Duodenal mucosa (tissue), 2 donors: ENCODE measurements around the gene OPN3.
A peak's percentile ranks its signal among the peaks of the same experiment; 100 is the strongest.

Source experiments
- H3K27ac ChIP-seq: one replicate; pipeline ENCODE4 v1.7.0; 2013; ENCODE audit warnings: low read depth, low read length
- H3K27me3 ChIP-seq, 2 donors: one replicate each; pipeline ENCODE4 v1.7.0; 2013; ENCODE audit warnings: low read length in 2 of 2, control low read depth in 1 of 2; ENCODE audit not compliant: insufficient read depth in 2 of 2, control insufficient read depth in 1 of 2
- H3K36me3 ChIP-seq, 2 donors: one replicate each; pipeline ENCODE4 v1.7.0; 2013; ENCODE audit warnings: low read length in 2 of 2, control low read depth in 1 of 2; ENCODE audit not compliant: insufficient read depth in 2 of 2, control insufficient read depth in 1 of 2
- H3K4me1 ChIP-seq, 2 donors: one replicate each; pipeline ENCODE4 v1.7.0; 2013; ENCODE audit warnings: low read length in 2 of 2, control low read depth in 1 of 2; ENCODE audit not compliant: insufficient read depth in 2 of 2, control insufficient read depth in 1 of 2
- H3K4me3 ChIP-seq, 2 donors: one replicate each; pipeline ENCODE4 v1.7.0; 2013; ENCODE audit warnings: low read length in 2 of 2, low read depth in 1 of 2
- H3K9ac ChIP-seq, 2 donors: one replicate each; pipeline ENCODE4 v1.7.0; 2013; ENCODE audit warnings: low read length in 2 of 2, low read depth in 1 of 2
- H3K9me3 ChIP-seq, 2 donors: one replicate each; pipeline ENCODE4 v1.7.0; 2013; ENCODE audit warnings: low read length in 2 of 2, control low read depth in 1 of 2; ENCODE audit not compliant: control insufficient read depth in 1 of 2

The OPN3 gene

DNA sequence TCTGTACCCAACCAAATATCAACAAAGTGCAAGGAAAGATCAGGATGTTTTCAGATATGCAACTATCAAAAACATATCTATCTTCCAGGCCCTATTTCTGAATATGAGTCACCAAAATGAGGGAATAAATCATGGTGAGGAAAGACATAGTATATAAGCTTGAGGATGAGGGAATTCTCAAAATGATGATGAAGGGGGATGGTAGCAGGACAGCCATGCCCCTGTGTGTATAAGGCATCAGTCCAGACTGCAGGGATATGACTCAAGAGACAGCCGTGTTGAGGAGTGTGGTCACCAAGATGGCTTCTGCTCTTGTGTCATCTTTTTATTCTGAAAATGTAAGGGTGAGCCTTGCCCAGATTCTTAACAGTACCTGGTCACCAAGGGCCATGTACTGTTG, 7.5 kb upstream of the OPN3 start:
- Histone ChIP-seq H3K4me3 (no peak overlapping the region), H3K27ac (no peak overlapping the region), H3K9me3 (no peaks in the 10 kb centered on the region), H3K27me3 (no peaks in the 10 kb centered on the region), H3K4me1 (no peaks in the 10 kb centered on the region), H3K9ac (no peak overlapping the region), H3K36me3 (no peaks in the 10 kb centered on the region)

DNA sequence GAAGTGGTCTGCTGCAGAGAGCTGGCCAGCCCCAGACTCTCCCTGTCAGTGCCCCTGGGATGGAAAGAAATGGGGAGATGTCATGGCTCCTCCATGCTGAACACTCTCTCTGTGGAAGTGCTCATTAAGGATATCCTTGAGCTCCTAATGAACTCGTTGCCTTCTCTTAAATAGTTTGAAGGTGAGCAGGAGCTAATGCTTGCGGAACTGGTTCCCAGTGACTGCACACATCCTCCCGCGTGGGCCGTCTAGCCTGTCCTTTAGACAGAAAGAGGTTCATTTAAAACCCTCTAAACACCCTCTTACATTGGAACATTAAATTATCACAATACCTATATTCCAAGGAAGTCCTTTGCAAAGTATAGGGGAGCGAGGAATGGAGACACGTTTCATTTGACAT, 6.0 kb upstream of the OPN3 start:
- Histone ChIP-seq H3K4me1 (no peaks in the 10 kb centered on the region), H3K9me3 (no peaks in the 10 kb centered on the region), H3K4me3 (no peak overlapping the region), H3K36me3 (no peaks in the 10 kb centered on the region), H3K27ac (no peak overlapping the region), H3K9ac (no peak overlapping the region), H3K27me3 (no peaks in the 10 kb centered on the region)

DNA sequence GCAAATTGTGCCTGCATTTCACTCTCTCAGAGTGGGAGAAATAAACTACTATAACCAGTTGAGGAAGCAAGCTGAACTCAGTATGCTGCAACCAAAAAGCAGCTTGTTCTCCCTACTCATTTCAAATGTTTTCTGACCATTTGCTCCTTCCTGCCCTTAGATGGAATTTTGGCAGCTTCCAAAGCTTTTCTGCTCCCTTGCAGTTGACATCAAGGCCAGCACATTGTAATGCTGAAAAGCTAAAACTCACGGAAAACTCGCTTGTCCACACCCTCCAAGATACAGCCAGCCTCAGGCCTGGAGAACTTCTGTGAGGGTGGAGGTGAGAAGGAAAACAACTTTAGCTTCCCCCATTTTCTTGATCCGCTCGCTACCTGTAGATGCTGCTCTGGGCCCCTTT, 5.0 kb upstream of the OPN3 start:
- Histone ChIP-seq H3K27ac (no peak overlapping the region), H3K36me3 (no peaks in the 10 kb centered on the region), H3K9ac (no peak overlapping the region), H3K27me3 (no peaks in the 10 kb centered on the region), H3K4me3 (no peak overlapping the region), H3K4me1 (peaks cover 0 to 5% of the 10 kb centered on the region in 2 donors), H3K9me3 (no peaks in the 10 kb centered on the region)

DNA sequence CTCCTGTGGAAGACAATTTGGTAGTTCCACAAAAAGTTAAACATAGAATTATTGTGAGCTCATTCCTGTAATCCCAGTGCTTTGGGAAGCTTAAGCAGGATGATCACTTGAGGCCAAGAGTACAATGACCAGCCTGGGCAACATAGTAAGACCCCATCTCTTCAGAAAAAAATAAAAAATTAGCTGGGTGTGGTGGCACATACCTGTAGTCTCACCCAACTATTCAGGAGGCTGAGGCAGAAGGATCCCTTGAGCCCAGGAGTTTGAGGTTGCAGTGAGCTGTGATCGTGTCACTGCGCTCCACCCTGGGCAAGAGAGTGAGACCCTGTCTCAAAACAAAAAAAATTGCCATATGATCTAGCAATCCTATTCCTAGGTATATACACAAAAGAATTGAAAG, 4.1 kb upstream of the OPN3 start:
- no peaks in the 10 kb centered on the region for H3K36me3 ChIP-seq
- H3K4me3 ChIP-seq: no peak overlapping the region
- H3K9ac ChIP-seq: no peak overlapping the region
- H3K4me1 ChIP-seq: peaks cover under 1 to 5% of the 10 kb centered on the region in 2 donors
- H3K27me3 ChIP-seq: no peaks in the 10 kb centered on the region
- H3K27ac ChIP-seq: no peak overlapping the region
- no peaks in the 10 kb centered on the region for H3K9me3 ChIP-seq

DNA sequence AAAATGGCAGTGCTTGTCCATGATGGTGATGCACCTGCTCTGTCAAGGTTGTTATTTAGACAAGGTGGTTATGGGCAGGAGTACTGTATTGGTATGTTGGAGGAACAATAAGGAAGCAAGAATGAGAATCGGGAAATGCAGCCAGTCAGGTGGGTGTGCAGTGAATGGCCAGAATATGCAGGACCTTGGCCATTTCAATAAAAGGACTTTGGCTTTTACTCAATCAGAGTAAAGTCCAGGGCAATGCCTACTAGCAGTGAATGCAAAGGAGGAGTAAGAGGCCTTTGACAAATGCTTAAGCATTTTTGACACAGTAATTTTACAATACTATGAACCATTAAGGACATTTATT, 2.4 kb upstream of the OPN3 start:
- peaks cover 5 to 14% of the 10 kb centered on the region in 2 donors for H3K4me1 ChIP-seq
- H3K36me3 ChIP-seq: no peaks in the 10 kb centered on the region
- no peaks in the 10 kb centered on the region for H3K27me3 ChIP-seq
- no peak overlapping the region for H3K9ac ChIP-seq
- no peak overlapping the region for H3K4me3 ChIP-seq
- no peak overlapping the region for H3K27ac ChIP-seq
- no peaks in the 10 kb centered on the region for H3K9me3 ChIP-seq

DNA sequence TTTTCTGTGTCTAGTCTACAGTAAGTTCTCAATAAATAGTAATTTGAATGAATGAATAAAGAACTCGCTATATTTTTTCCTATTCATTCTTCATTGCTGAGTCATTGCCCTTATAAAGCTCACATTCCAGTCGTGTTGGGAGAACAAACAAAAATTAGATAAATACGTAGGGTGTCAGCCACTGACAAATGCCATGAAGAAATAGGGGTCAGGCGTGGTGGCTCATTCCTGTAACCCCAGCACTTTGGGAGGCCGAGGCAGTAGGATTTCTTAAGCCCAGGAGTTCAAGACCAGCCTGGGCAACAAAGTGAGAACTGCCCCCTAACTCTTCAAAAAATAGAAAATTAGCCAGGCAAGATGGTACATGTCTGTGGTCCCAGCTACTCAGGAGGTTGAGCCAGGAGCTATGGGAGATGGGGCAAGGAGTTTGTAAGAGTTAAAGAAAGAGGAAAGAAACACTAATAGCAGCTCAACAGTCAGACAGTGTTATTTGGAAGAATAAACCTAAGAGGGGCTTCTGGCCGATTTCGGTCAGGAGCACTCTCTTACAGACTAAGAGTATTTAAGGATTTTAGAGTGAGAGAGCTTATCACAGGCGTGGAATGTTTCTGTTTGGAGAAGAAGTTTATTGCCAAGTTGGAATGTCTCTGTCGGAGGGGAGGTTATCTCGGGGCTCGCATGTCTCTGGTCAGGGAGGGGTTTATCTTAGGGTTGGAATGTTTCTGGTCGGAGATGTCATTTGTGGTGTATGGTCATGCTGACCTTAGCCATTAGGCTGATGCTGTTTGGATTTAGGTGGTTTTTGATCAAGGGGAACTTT, 1.8 kb upstream of the OPN3 start:
- Histone ChIP-seq H3K27me3 (no peaks in the 10 kb centered on the region), H3K9ac (no peak overlapping the region), H3K9me3 (no peaks in the 10 kb centered on the region), H3K4me1 (peaks cover 7 to 14% of the 10 kb centered on the region in 2 donors), H3K27ac (no peak overlapping the region), H3K4me3 (no peak overlapping the region), H3K36me3 (no peaks in the 10 kb centered on the region)

DNA sequence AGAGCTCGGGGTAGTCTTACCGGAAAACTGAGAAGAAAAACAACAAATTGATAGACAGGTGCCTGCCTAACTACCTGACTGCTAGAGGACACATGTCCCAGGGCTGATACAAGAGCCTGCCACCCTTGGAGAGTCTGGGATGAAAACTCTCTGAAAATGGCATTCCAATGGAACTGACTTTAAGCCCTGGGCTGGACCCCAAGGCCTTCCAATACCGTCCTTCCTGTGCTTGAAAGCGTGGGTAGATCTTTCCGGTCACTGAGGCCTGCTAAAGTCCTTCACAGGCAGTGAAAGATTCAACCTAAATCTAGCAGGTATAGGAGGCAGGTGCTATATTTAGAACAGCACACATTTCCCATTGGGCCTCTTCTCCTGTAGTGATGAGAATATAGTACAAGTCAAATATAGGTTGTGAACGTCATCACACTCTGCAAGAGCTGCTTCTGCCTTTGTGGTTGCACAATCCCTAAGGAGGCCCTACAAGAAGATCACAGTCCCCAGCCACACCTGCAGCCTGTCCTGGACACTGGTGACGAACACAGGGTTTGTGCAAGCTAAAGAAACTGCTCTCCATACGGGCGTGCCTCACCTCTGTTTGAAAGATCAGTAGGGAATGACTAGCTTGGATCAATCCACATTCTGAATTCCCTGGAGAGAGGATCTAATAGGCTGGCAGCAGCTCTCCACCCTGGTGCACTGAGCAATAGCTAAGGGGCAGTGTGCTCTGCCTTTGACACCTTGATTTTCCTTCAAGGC, 876 bp upstream of the OPN3 start:
- Histone ChIP-seq H3K27ac (no peak overlapping the region), H3K27me3 (no peaks in the 10 kb centered on the region), H3K4me3 (peak overlapping the region; percentile 68 to 82), H3K9ac (no peak overlapping the region), H3K4me1 (peaks cover 9 to 14% of the 10 kb centered on the region in 2 donors), H3K9me3 (no peaks in the 10 kb centered on the region), H3K36me3 (no peaks in the 10 kb centered on the region)

DNA sequence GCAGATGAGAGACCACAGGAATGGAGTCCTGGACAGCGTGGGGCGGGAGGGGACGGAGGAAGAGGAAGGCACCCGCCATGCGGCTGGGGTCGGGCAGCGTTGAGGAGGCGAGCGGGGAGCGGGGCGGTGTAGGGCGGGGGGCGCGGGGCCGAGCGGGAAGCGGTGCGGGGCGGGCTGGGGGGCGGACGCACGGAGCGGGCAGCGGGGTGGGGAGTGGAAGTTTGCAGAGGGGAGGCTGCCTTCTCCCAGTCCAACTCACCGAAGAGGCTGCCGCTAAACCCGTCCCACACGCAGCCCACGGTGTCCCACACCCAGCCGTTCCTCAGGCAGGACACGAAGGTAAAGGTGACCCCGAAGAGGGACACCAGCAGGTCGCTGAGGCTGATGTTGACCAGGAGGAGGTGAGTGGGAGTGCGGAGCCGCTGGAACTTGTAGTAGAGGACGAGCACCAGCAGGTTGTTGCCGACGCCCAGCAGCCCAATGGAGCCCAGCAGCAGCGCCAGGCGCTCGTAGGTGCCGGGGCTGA, 483 bp downstream of the OPN3 start:
- peaks cover 9 to 14% of the 10 kb centered on the region in 2 donors for H3K4me1 ChIP-seq
- peak overlapping the region; percentile 94 to 97 for H3K4me3 ChIP-seq
- H3K27ac ChIP-seq: peak overlapping the region; percentile 65
- no peaks in the 10 kb centered on the region for H3K9me3 ChIP-seq
- H3K9ac ChIP-seq: peak overlapping the region; percentile 76 to 95
- no peaks in the 10 kb centered on the region for H3K27me3 ChIP-seq
- H3K36me3 ChIP-seq: no peaks in the 10 kb centered on the region

DNA sequence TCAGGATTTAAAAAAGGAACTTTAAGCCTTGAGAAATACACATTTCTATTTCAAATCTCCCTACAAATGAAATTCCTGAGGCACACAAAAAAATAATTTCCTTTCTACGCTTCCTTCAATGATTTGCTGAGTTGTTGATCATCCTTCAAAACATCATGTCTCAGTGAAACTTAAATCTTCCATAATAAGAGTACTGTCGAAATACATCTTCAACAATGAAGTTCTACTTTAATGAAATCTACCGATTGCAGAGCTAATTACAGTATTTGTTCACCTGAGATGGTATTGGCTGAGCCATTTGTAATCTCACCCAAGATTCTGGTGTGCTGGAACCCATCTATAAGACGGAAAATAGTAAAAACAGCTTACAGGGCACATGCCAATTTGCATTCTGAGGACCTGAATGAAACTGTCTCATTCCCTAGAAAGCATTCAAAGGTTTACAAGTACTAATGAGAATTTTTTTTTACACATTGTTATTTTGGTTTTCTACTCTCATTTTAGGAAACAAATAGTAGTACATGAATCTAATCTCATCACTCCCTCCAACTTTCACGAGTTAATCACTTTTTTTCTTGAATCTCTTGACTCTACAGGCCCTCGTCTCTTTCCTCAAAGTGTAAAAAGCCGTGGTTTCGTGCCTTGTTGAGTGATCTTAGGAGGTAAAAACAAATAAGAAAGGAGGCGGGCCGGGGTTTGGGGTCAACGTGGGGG, 1.1 kb downstream of the OPN3 start:
- H3K27ac ChIP-seq: no peak overlapping the region

More for the DNA sequence above, 1.1 kb downstream of the OPN3 start:
- peaks cover 9 to 14% of the 10 kb centered on the region in 2 donors for H3K4me1 ChIP-seq
- peak overlapping the region; percentile 94 to 97 for H3K4me3 ChIP-seq
- no peaks in the 10 kb centered on the region for H3K9me3 ChIP-seq
- peak overlapping the region in 1 of 2 donors; percentile 76 for H3K9ac ChIP-seq
- H3K27me3 ChIP-seq: no peaks in the 10 kb centered on the region
- no peaks in the 10 kb centered on the region for H3K36me3 ChIP-seq
